GM12873 (cell line): ENCODE data around the gene ARL6IP6.

Experiments
- TF ChIP-seq, protein P1 (sequence below): IDR thresholded peaks from 2 replicates; pipeline ENCODE4 v1.5.1; 2012; ENCODE audit warnings: low read depth, mild to moderate bottlenecking, moderate library complexity, low read length, control low read depth; ENCODE audit not compliant: insufficient read depth; ENCODE audit errors: missing control alignments

The ARL6IP6 gene

DNA sequence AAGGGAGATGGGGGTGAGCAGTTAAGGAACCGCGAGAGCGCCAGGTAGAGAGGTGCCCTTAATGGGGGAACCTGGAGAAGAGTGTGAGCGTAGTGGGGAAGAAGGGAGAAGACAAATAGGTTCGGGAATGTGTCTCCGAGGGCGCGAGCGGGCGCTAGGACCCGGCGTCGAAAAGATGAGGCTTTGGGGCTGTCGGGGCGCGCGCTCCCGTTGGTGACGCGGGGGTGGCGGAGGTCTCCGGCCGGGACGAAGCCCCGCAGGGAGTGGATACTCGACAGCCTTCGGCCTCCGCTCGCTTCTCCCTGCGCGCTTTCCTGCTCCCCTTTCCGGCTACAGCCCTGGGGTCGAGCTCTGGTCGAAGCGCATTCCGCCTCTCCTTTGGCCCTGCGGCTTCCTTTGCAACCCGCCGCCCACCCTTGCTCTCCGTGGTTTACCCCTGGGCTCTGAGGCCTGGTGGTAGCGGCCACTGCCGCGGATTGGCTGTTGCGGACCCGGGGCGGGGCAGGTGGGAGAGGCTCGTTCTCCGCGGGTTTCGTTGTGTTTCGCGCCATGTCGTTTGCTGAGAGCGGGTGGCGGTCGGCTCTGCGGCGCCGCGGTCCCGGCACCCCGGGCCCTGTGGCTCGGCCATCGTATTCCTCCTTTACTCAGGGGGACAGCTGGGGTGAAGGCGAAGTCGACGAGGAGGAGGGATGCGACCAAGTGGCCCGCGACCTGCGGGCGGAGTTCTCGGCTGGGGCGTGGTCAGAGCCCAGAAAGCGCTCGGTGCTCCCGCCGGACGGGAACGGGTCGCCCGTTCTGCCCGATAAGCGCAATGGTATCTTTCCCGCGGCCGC is at the start of gene ARL6IP6:
Gene ARL6IP6, plus strand, starts transcription at position 545 of the 833 bp plus-strand sequence. Its CDS starts 5 bp downstream, at position 550.
- TF ChIP-seq, protein P1, sequence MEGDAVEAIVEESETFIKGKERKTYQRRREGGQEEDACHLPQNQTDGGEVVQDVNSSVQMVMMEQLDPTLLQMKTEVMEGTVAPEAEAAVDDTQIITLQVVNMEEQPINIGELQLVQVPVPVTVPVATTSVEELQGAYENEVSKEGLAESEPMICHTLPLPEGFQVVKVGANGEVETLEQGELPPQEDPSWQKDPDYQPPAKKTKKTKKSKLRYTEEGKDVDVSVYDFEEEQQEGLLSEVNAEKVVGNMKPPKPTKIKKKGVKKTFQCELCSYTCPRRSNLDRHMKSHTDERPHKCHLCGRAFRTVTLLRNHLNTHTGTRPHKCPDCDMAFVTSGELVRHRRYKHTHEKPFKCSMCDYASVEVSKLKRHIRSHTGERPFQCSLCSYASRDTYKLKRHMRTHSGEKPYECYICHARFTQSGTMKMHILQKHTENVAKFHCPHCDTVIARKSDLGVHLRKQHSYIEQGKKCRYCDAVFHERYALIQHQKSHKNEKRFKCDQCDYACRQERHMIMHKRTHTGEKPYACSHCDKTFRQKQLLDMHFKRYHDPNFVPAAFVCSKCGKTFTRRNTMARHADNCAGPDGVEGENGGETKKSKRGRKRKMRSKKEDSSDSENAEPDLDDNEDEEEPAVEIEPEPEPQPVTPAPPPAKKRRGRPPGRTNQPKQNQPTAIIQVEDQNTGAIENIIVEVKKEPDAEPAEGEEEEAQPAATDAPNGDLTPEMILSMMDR: no peak

- TF ChIP-seq, protein P1: no peak
Observed at GRCh38 chr2:152674334-152674733, 44.1 kb upstream of the ARL6IP6 start.

GRCh38 chr2:152676461-152676860 is 42.0 kb upstream of the ARL6IP6 start:
- TF ChIP-seq, protein P1: no peak

GRCh38 chr2:152678808-152679207 is 39.6 kb upstream of the ARL6IP6 start:
- TF ChIP-seq, protein P1: no peak

- TF ChIP-seq, protein P1: no peak
Observed at GRCh38 chr2:152682663-152683062, 35.8 kb upstream of the ARL6IP6 start.

- TF ChIP-seq, protein P1: no peak
Observed at GRCh38 chr2:152683400-152683799, 35.0 kb upstream of the ARL6IP6 start.

DNA sequence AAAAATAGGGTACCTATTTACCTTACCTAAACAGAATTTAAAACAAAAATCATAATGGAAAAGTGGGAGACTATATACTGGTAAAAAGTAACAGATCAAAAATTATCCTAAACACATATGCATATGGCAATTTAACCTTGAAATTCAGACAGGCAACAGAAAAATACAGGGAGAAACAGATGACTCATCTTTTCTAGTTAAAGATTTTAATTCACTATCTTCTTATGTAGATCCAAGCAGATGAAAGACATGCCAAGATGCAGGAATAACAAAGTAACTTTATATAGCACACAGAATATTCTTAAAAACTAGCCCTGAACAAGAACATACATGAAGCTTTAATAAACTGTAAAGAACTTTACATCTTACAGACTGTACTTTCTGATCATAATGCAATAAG is 32.1 kb upstream of the ARL6IP6 start:
- TF ChIP-seq, protein P1: no peak
